Left renal cortex interstitium (tissue), 4 donors: ENCODE results near the gene JCHAIN. TPM values are rescaled to one million over a fixed set of nuclear protein-coding genes. Genes with fewer than 3 reads are reported as not detected.
"Not testable (repeated sequence)": the region's sequence is repeated elsewhere in the genome, so short reads cannot be mapped to it uniquely, and the experiment has no call there.

Experiments
- DNase-seq, 4 donors: peaks; one replicate each; pipeline ENCODE4 v3.0.0-alpha.2; 2013; ENCODE audit warnings: low read depth in 4 of 4, low spot score in 2 of 4, missing footprints in 1 of 4
- polyA plus RNA-seq, 4 donors: library from polyadenylated mRNA; unstranded; fragments of 120-200 nt; gene quantifications; one replicate each; pipeline ENCODE4 v1.2.1, GENCODE V29; 2013; ENCODE audit not compliant: insufficient read length in 4 of 4

Gene JCHAIN
- 1 to 10 TPM in 2 of 4 donors, under 1 TPM in 2; 0.87 to 1.1 (median 1.0) TPM for polyA plus RNA-seq

DNA sequence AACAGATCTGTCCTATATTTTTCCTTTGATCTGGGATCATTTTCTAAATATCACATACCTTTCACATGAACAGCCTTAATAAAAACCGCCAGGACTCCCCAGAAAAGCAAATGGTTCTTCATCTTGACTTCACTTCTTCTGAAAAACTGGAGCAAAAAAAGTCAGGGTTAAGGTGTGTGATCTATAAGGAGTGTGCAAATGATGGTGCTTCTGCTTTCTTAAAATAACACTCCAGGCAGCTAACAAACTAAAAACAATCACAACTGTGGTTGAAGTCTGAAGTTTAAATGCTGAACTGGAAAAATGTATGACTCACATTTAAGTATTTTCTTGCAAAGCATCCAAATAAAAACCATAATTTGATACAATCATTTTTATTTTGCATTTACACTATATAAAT lies at the start of gene JCHAIN:
Gene JCHAIN, minus strand, starts transcription at position 140 of the 400 bp plus-strand sequence. Its CDS starts 18 bp downstream, at position 122.
- no peak for DNase-seq

DNA sequence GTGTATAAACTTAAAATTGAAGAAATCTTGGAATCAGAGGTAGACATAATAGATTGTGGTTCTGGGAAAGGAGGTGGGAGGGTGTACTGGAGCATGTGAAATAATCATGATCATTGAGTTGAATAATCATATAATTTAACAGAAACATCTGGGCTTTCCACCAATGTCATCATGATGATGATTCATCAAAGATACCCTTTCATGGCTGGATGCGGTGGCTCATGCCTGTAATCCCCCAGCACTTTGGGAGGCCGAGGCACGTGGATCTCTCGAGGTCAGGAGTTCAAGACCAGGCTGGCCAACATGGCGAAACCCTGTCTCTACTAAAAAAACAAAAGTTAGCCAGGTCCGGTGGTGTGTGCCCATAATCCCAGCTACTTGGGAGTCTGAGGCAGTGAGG lies 48.8 kb upstream of the JCHAIN start:
- no peak for DNase-seq

GRCh38 chr4:70714079-70714887 lies 48.0 kb upstream of the JCHAIN start:
- DNase-seq, result no peak

GRCh38 chr4:70713453-70714078 lies 47.3 kb upstream of the JCHAIN start:
- no peak for DNase-seq

- DNase-seq, result no peak
These were observed 46.5 kb upstream of the JCHAIN start for GRCh38 chr4:70712604-70713452.

- no peak for DNase-seq
These were observed 45.8 kb upstream of the JCHAIN start for GRCh38 chr4:70712150-70712549.

GRCh38 chr4:70711599-70711998 lies 45.3 kb upstream of the JCHAIN start:
- DNase-seq, result no peak

- no peak for DNase-seq
These were observed 43.4 kb upstream of the JCHAIN start for GRCh38 chr4:70709611-70710205.

DNA sequence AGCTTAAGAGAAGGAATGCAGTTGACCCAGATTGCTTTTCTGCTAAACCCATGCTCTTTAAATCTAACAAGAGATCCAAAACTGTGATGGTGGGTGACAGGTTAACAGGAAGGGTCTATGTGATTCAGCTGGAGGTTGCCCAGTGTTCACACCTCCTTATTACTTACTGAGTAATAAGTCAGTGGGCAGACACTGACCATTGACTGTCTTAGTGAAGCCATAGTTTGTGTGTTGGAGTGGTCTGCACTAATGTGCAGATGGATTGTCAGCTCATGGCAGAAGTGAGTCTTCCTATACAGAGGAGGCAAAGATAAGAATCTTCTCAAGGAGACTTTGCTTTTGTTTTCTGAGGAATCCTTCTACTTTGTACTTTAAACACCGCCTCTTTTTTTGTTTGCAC lies 40.2 kb upstream of the JCHAIN start:
- no peak for DNase-seq

DNA sequence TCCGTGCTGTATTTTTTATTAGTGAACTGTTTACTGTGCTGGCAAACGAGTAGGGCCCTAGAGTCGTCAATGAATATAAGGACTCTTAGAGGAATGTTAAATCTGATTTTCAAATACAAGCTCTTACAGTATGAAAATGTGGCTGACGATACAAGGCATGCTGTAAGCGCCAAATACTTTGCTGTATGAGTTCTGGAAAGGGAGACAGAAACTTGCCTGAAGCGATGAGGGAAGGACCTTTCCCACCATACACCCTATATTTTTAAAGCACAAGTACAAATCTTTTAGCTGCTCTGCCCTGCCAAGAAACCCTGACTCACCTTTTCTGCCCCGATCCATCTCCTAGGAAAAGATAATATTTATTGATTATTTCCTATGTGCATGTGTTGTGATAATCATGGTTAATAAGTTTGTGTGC lies 39.7 kb upstream of the JCHAIN start:
- no peak for DNase-seq

DNA sequence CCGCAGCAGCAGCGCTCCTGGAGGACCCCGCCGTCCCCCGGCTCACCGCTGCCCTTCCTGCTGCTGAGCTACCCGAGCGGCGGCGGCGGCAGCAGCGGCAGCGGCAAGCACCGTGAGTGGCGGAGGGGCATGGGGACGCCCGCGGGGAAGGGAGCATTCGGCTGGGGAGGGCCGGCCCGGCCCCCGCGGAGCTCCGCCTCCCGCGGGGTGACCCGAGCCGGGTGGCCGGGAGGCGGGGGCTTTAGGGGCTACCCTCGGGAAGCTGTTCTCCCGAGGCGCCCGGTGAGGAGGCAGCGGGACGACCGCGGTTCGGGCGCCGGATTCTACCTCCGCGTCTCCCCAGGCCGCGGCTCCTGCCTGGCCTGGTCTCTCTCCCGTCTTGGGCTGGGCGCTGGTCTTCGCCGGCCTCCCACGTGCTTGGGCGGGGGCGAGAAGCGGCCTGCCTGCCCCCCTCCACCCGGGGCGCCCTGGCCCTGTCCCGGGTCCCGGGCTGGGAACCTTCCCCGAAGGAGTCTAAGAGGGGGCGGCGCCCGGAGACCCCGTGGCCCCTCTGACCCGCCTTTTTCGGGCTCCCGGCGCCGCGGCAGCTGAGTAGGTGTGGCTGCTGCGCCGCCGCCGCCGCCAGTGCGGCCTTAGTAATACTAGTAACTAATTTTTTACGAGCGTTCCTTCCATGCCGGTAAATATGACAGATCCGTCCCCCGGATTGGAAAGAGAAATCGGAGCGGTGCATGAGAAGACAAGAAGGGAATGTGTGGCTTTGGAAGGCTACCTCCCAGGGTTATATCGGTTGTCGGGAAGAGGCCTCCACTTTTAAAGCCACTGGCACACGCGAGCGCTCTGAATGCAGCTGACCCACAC lies 39.1 kb upstream of the JCHAIN start:
- no peak for DNase-seq

DNA sequence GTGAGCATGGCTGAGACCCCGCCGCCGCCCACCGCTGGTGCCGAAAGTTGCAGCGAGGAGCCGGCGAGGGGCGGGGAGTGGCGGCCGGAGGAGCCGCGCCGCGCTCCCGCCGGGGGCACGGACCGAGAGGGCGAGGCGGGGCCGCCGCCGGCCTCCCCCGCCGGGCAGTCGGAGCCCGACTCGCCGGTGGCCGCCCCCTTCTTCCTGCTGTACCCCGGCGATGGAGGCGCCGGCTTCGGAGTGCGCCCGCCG lies 38.5 kb upstream of the JCHAIN start:
- DNase-seq, result no peak

GRCh38 chr4:70704215-70704930 lies 38.1 kb upstream of the JCHAIN start:
- peak in 2 of 4 donors; percentile 81 to 82 for DNase-seq

DNA sequence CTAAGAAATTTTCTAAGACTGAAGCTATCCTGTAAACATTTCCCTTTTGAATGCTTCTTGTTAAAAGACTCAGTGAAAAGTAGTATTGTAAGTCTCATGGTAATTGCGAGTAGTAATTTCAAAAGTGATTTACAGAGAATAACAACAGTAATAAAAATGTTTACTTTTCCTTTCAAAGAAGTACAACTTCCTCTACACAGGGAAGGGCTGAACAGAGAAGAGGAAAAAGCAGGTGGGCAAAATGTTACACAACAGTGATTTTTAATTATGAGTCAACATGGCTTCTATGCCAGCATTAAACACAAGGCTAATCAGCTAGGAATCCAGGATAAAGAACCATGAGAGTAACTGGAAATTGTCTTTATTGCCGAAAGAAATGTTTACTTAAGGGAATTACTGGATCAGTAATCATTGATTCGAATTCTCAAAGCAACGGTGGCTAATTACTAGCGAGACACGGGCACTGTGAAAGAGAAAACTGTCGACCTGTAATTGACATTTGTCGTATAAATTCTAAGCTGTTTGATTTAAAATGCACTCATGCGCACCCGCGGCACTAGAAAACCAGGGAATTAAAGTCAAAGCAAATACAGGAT lies 37.4 kb upstream of the JCHAIN start:
- DNase-seq, result no peak

GRCh38 chr4:70702592-70702991 lies 36.3 kb upstream of the JCHAIN start:
- DNase-seq, result not testable (repeated sequence)

DNA sequence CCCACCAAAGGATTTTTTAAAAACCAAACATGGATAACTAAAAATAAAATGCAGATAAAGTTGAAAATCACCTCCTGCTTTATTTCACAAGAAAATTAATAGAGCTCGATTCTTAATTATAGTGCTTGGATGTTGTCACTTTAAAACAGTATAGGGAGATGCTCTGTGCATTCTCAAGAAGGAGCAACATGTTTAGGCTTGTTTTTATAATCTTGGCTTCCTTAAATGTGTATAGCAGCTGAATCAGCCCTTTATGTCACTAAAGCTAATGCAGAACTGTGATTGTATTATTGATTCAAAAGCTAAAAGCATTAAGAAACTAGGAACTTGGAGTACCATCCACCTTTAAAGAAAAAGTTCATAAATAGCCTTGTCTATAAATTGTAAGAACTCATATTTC lies 35.0 kb upstream of the JCHAIN start:
- no peak for DNase-seq

DNA sequence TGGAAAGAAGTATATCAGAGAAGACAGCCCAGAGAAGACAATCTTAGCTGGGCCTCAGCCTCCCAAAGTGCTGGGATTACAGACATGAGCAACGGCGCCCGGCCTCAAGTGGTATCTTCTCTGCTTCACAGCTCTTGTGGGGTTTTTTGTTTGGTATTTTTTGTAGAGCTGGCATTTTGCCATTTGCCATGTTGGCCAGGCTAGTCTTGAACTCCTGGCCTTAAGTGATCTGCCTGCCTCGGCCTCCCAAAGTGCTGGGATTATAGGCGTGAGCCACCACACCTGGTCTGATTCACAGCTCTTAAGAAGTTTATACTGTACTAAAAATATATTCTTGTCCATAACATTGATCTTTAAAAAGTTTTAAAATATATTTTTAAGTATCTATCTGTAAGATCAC lies 34.4 kb upstream of the JCHAIN start:
- no peak for DNase-seq

DNA sequence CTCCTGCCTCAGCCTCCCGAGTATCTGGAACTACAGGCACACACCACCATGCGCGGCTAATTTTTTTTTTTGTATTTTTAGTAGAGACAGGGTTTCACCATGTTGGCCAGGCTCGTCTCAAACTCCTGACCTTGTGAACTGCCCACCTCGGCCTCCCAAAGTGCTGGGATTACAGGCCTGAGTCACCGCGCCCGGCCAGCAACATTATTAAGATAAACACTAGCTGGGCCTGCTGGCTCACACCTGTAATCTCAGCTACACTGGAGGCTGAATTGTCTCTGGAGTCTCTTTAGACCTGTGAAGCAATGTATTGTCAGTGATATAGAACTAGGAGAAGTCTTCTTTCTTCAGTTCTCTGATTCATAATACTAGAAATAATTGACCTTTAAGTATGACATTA lies 32.1 kb upstream of the JCHAIN start:
- DNase-seq, result not testable (repeated sequence)

DNA sequence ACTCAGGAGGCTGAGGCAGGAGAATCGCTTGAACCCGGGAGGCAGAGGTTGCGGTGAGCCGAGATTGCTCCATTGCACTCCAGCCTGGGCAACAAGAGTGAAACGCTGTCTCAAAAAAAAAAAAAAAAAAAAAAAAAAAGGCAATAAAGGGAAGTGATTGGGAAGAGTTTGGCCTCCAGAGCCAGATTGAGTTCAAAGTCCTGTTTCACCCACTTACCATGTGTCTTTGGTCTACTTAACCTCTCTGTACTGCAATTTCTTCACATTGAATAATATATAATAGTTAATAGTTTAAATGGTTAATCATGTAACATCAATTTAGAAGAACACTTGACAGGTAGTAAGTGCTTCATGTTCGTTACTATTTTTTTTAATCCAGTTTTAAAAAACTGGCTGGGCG lies 28.3 kb upstream of the JCHAIN start:
- DNase-seq, result not testable (repeated sequence)
